GM20000 (cell line): ENCODE data around the gene CACNB2.

Experiments used
- DNase-seq: peaks from one replicate; pipeline ENCODE4 v3.0.0; 2012; ENCODE audit warnings: low spot score
- TF ChIP-seq, protein P1 (sequence below): IDR thresholded peaks from 2 replicates; pipeline ENCODE4 v1.5.1; 2012; ENCODE audit warnings: mild to moderate bottlenecking, control low read depth; ENCODE audit errors: extremely low read depth, missing control alignments

CACNB2 gene

GRCh38 chr10:18252086-18252485 lies 111.9 kb downstream of the CACNB2 start:
- no peak for DNase-seq
- TF ChIP-seq, protein P1, sequence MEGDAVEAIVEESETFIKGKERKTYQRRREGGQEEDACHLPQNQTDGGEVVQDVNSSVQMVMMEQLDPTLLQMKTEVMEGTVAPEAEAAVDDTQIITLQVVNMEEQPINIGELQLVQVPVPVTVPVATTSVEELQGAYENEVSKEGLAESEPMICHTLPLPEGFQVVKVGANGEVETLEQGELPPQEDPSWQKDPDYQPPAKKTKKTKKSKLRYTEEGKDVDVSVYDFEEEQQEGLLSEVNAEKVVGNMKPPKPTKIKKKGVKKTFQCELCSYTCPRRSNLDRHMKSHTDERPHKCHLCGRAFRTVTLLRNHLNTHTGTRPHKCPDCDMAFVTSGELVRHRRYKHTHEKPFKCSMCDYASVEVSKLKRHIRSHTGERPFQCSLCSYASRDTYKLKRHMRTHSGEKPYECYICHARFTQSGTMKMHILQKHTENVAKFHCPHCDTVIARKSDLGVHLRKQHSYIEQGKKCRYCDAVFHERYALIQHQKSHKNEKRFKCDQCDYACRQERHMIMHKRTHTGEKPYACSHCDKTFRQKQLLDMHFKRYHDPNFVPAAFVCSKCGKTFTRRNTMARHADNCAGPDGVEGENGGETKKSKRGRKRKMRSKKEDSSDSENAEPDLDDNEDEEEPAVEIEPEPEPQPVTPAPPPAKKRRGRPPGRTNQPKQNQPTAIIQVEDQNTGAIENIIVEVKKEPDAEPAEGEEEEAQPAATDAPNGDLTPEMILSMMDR, result no peak

GRCh38 chr10:18254086-18254485 lies 113.9 kb downstream of the CACNB2 start:
- TF ChIP-seq, protein P1, result no peak
- no peak for DNase-seq

DNA sequence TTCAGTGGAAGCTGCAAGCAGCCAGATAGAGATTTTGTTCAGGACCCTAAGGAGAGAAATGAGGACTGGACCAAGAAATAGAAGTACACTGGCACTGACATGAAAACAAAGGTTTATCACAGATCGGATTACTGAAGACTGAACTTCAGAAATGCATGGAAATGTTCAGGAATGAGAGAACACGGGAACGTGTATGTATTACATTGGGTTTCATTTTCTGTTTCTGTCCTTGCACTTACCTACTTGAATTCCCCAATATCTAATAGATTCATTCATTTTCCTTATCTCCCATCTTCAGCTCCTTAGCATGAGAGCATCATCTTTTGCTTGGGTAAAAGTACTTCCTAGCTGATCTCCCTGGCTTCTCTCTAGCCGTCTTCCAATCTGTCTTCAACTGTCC lies 114.5 kb downstream of the CACNB2 start:
- TF ChIP-seq, protein P1, result no peak
- DNase-seq, result no peak

DNA sequence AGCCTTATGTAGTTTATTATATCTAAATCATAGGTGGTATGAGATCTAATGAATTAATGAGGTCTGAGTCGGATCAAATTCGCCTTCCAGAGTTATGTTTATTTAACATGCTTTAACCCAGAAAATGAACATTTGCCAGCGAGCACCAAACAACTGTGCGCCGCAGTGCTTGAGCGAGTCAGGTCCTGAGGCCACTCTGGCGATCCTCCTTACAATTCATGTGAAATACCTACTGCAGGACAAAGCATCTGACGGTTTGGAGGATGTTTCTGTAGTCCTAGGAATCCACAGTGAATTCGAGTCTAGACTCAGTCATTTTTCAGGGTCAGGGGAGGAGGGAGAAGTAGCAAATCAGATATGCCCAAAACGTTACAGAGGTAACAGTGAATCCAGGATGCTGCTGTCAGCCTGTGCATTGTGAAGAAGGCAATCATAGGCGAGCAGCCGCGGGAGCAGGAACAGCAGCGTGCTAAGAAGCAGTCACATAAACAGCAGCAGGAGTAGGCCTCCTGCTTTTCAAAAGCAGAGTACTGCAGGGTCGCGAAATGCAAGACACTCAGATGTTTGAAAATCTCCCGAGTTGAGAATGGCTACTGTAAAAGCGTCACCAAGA lies 120.2 kb downstream of the CACNB2 start:
- no peak for DNase-seq
- TF ChIP-seq, protein P1, result no peak

GRCh38 chr10:18261063-18261610 lies 120.9 kb downstream of the CACNB2 start:
- TF ChIP-seq, protein P1, result no peak
- no peak for DNase-seq

- TF ChIP-seq, protein P1, result no peak
- no peak for DNase-seq
These were observed 121.6 kb downstream of the CACNB2 start for GRCh38 chr10:18261768-18262231.

DNA sequence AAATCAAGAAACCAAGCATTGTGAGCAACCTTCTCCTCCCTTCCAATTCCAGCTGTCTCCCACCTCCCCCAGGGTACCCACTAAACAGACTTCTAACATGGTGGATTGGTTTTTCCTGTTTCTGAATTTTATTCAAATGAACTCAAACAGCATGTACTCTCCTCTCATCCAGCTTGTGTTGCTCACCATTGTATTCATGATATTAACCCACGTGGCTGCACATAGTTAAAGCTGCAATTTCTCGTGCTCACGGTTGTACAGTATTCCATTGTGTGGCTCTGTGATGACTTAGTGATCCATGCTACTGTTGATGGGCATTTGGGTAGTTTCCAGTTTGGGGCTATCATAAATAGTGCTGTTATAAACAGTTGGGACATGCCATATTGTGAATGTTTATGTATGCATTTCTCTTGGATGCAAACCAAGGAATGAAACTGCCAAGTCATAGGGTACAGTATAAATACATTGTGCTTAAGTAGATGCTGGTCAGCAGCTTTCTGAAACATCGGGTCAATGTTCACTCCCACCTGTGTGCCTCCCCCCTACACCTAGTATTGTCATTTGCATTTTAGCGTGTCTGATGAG lies 124.3 kb downstream of the CACNB2 start:
- TF ChIP-seq, protein P1, result no peak
- DNase-seq, result no peak
